ENCODE results near the gene ACVRL1.

The ACVRL1 gene

GRCh38 chr12:51963477-51963876, 56.2 kb downstream of the ACVRL1 start:
- in situ Hi-C loops (cut with MboI; ENCODE audit: low sequenced_read_pairs, unreplicated experiment) = no loop called here
- TF ChIP-seq, protein P1, sequence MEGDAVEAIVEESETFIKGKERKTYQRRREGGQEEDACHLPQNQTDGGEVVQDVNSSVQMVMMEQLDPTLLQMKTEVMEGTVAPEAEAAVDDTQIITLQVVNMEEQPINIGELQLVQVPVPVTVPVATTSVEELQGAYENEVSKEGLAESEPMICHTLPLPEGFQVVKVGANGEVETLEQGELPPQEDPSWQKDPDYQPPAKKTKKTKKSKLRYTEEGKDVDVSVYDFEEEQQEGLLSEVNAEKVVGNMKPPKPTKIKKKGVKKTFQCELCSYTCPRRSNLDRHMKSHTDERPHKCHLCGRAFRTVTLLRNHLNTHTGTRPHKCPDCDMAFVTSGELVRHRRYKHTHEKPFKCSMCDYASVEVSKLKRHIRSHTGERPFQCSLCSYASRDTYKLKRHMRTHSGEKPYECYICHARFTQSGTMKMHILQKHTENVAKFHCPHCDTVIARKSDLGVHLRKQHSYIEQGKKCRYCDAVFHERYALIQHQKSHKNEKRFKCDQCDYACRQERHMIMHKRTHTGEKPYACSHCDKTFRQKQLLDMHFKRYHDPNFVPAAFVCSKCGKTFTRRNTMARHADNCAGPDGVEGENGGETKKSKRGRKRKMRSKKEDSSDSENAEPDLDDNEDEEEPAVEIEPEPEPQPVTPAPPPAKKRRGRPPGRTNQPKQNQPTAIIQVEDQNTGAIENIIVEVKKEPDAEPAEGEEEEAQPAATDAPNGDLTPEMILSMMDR (IDR thresholded peaks at IDR 0.05; ENCODE audit: borderline replicate concordance, control extremely low read depth, extremely low read depth, insufficient read depth, missing control alignments) = no peak
- no peak for DNase-seq (ENCODE audit: low spot score)

DNA sequence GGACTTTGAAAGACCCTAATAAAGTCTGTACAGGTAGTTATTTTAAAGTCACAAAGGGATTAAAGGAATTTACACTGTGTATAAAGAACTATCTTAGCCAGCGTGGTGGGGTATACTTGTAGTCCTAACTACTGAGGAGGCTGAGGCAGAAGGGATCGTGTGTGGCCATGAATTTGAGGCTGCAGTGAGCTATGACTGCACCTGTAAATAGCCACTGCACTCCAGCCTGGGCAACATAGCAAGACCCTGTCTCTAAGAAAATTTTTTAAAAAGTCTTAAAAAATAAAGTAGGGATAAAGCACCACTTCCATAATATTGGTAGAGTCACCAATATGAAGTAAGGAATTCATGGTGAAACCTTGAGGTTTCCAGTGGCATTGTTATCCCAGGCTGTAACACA, 62.3 kb downstream of the ACVRL1 start:
- TF ChIP-seq, protein P1 (IDR thresholded peaks at IDR 0.05; ENCODE audit: borderline replicate concordance, control extremely low read depth, extremely low read depth, insufficient read depth, missing control alignments) = no peak
- no peak for DNase-seq (ENCODE audit: low spot score)
- in situ Hi-C loops (cut with MboI; ENCODE audit: low sequenced_read_pairs, unreplicated experiment) = no loop called here

GRCh38 chr12:51970904-51971646, 63.8 kb downstream of the ACVRL1 start:
- TF ChIP-seq, protein P1 (IDR thresholded peaks at IDR 0.05; ENCODE audit: borderline replicate concordance, control extremely low read depth, extremely low read depth, insufficient read depth, missing control alignments) = peak; percentile 56
- DNase-seq (ENCODE audit: low spot score) = peak; percentile 67
- in situ Hi-C loops (cut with MboI; ENCODE audit: low sequenced_read_pairs, unreplicated experiment) = no loop called here

- no peak for DNase-seq (ENCODE audit: low spot score)
- TF ChIP-seq, protein P1 (IDR thresholded peaks at IDR 0.05; ENCODE audit: borderline replicate concordance, control extremely low read depth, extremely low read depth, insufficient read depth, missing control alignments) = no peak
- in situ Hi-C loops (cut with MboI; ENCODE audit: low sequenced_read_pairs, unreplicated experiment) = no loop called here
Measured at GRCh38 chr12:51971679-51972421, 64.5 kb downstream of the ACVRL1 start.

- in situ Hi-C loops (cut with MboI; ENCODE audit: low sequenced_read_pairs, unreplicated experiment) = no loop called here
- TF ChIP-seq, protein P1 (IDR thresholded peaks at IDR 0.05; ENCODE audit: borderline replicate concordance, control extremely low read depth, extremely low read depth, insufficient read depth, missing control alignments) = no peak
- no peak for DNase-seq (ENCODE audit: low spot score)
Measured at GRCh38 chr12:51972422-51972812, 65.1 kb downstream of the ACVRL1 start.

DNA sequence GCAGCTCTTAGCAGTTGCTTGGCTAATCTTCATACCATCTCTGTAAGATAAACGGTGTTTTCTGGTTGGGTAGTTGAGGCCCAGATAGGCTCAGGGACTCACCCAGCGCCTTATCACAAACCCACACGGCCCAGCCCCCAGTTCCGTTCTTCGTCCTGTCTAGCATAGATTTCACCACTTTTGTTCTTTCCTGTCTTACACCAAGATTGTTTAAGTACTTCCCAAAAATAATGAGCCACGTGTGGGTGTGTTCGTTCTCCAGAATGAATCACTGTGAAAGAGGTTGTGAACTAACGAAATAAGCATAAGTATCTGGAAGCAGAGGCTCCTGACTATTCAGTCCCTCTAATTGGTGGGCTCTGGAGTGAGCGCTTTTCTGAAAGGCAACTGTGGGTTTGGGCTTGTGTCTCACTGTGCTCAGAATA, 65.6 kb downstream of the ACVRL1 start:
- no peak for DNase-seq (ENCODE audit: low spot score)
- TF ChIP-seq, protein P1 (IDR thresholded peaks at IDR 0.05; ENCODE audit: borderline replicate concordance, control extremely low read depth, extremely low read depth, insufficient read depth, missing control alignments) = no peak
- in situ Hi-C loops (cut with MboI; ENCODE audit: low sequenced_read_pairs, unreplicated experiment) = no loop called here
